GM10266 (cell line): ENCODE measurements around the gene FXR2.
"Not testable (repeated sequence)": the region's sequence is repeated elsewhere in the genome, so short reads cannot be mapped to it uniquely, and the experiment has no call there.

ENCODE experiments used
- DNase-seq: peaks from one replicate; pipeline ENCODE4 v3.0.0; 2012; ENCODE audit errors: extremely low spot score
- TF ChIP-seq, protein P1 (sequence below): IDR thresholded peaks from 2 replicates; pipeline ENCODE4 v1.5.1; 2012; ENCODE audit warnings: mild to moderate bottlenecking, low read depth; ENCODE audit not compliant: control insufficient read depth, insufficient read depth; ENCODE audit errors: missing control alignments

FXR2 gene

DNA sequence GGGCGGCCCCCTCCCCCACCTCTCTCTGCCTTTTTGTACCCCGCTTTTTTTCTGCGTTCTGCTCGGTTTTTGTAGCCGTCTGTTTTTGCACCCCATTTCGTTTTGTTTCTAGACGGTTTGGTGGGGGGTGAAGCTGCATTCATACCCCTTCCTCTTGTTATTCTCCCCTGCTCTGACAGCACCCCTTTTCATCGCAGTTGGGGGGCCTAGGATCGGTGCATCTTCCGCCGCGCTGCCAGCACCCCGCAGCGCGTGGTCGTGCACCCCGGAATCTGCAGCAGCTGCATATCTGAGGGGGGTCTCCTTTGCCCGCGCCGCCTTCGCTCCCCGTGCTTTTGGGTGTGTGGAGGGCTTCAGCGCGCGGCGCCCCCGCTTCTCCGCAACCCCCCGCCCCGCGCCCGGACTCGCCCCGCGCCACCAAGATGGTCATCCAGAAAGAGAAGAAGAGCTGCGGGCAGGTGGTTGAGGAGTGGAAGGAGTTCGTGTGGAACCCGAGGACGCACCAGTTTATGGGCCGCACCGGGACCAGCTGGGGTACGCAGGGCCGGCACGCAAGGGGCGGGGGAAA is 36.5 kb upstream of the FXR2 start:
- TF ChIP-seq, protein P1, sequence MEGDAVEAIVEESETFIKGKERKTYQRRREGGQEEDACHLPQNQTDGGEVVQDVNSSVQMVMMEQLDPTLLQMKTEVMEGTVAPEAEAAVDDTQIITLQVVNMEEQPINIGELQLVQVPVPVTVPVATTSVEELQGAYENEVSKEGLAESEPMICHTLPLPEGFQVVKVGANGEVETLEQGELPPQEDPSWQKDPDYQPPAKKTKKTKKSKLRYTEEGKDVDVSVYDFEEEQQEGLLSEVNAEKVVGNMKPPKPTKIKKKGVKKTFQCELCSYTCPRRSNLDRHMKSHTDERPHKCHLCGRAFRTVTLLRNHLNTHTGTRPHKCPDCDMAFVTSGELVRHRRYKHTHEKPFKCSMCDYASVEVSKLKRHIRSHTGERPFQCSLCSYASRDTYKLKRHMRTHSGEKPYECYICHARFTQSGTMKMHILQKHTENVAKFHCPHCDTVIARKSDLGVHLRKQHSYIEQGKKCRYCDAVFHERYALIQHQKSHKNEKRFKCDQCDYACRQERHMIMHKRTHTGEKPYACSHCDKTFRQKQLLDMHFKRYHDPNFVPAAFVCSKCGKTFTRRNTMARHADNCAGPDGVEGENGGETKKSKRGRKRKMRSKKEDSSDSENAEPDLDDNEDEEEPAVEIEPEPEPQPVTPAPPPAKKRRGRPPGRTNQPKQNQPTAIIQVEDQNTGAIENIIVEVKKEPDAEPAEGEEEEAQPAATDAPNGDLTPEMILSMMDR: no peak
- DNase-seq: no peak

DNA sequence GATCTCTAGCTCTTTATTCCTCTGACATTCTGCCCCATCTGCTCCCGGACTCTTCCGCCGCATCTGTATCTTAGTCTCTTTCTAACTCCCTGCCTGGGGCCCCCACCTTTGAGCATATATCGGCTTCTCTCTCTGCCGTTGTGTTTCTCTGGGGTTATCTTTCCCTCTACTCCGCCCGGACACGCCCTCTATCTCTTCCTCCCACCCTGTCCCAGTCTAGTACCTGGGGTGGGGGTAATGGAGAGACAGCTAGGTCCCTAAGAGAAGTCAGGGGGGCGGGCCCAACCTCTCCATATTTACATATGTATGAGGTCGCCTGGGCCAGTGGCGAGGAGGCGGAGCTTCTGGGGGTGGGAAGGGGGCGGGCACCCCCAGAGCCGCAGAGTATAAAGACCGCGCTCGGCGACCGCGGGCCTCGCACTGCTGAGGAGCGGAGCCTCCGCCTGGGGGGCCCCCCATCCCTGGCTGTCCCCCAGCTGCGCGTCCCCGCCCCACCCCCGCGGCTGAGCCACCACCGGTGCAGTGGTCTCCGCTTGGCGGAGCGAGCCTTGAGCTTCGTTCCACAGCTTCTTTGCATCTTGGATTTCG is 35.9 kb upstream of the FXR2 start, which contains the start of gene ATP1B2:
Gene ATP1B2 (plus strand): TSS at position 418 of the 588 bp plus-strand sequence. CDS start 593 bp downstream, outside the sequence.
- DNase-seq: peak; percentile 88
- TF ChIP-seq, protein P1: no peak

DNA sequence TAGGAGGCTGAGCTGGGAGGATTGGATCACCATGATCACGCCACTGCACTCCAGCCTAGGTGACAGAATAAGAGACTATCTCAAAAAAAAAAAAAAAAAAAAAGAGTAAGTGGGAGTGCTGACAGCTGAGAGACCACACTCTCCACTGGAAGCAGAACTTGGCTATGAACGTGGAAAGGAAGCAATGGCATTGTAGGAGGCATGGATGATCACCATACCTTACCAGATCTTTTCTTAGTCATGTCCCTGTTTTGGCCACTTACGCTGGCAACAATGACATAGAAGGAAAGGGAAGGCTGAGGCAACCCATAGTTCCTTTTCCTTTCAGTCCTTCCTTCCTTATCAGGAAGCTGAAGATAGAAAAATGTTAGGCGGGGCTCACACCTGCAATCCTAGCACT is 32.3 kb upstream of the FXR2 start:
- TF ChIP-seq, protein P1: no peak
- DNase-seq: no peak

DNA sequence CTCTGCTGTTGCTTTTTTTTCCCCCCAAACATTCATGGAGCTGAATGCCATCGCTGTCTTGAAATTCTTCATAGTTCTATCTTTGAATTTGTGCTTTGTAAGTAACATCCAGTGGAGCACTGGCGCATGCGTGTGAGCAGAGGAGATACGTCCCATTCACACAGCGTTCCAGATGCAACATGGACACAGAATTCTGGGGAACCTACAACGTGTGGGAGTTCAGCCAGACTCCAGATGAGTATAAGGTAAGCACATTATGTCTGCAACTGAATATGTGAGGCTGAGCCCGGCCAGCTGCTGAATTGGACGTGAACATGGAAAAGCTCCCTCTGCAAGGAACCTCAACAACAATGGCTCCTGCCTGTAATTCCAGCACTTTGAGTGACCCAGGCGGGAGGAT is 31.8 kb upstream of the FXR2 start:
- TF ChIP-seq, protein P1: no peak

DNA sequence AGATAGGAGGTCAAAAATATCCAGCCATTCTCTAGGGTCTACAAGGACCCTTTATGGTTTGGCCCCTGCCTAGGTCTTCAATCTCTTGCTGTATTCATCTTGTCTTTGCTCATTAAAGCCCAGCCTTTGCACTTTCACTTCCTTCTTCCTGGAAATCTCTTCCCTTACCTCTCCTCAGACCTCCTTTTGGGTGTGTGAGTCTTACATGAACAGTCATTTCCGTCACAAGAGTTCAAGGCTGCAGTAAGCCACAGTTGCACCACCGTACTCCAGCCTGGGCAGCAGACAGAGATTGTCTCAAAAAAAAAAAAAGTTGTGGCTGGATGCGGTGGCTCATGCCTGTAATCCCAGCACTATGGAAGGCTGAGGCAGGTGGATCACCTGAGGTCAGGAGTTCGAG is 30.1 kb upstream of the FXR2 start:
- DNase-seq: no peak
- TF ChIP-seq, protein P1: no peak

More for the DNA sequence above, 31.8 kb upstream of the FXR2 start:
- DNase-seq: no peak

DNA sequence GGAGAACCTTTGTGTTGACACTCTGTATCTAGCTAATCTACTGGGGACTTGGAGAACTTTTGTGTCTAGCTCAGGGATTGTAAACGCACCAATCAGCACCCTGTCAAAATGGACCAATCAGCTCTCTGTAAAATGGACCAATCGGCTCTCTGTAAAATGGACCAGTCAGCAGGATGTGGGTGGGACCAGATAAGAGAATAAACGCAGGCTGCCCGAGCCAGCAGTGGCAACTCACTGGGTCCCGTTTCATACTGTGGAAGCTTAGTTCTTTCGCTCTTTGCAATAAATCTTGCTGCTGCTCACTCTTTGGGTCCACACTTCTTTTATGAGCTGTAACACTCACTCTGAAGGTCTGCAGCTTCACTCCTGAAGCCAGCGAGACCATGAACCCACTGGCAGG is 26.9 kb upstream of the FXR2 start:
- not testable (repeated sequence) for DNase-seq

DNA sequence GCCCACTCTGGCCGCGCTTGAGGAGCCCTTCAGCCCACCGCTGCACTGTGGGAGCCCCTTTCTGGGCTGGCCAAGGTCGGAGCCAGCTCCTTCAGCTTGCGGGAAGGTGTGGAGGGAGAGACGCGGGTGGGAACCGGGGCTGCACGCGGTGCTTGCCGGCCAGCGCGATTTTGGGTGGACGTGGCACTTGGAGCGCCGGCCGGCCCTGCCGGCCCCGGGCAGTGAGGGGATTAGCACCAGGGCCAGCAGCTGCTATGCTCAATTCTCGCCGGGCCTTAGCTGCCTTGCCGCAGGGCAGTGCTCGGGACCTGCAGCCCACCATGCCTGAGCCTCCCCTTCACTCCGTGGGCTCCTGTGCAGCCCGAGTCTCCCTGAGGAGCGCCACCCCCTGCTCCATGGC is 26.1 kb upstream of the FXR2 start:
- DNase-seq: no peak
- TF ChIP-seq, protein P1: no peak
